Osteoblast (primary cell): ENCODE results near the gene NYNRIN. TPM values are rescaled to one million over a fixed set of nuclear protein-coding genes. Genes with fewer than 3 reads are reported as not detected.

Source experiments
- DNase-seq: peaks from one replicate; pipeline ENCODE4 v3.0.0; 2011; ENCODE audit warnings: low spot score, mixed read lengths; ENCODE audit not compliant: insufficient read length; ENCODE audit errors: missing footprints
- H2AFZ ChIP-seq: 2 replicates; pipeline ENCODE4 v1.6.0; 2011; ENCODE audit warnings: mild to moderate bottlenecking, low read length
- H3K27ac ChIP-seq: 2 replicates; pipeline ENCODE4 v1.5.1; 2011; ENCODE audit warnings: mild to moderate bottlenecking, low read depth, low read length, moderate library complexity
- H3K27me3 ChIP-seq: 2 replicates; pipeline ENCODE4 v1.6.0; 2012; ENCODE audit warnings: mild to moderate bottlenecking, control low read depth, inconsistent platforms, low read length, moderate library complexity; ENCODE audit not compliant: insufficient read depth
- H3K36me3 ChIP-seq: 2 replicates; pipeline ENCODE4 v1.5.1; 2011; ENCODE audit warnings: mild to moderate bottlenecking, low read length, control low read depth, moderate library complexity; ENCODE audit not compliant: insufficient read depth
- H3K4me1 ChIP-seq: 2 replicates; pipeline ENCODE4 v1.5.1; 2011; ENCODE audit warnings: mild to moderate bottlenecking, low read length, control low read depth, moderate library complexity; ENCODE audit not compliant: insufficient read depth
- H3K4me2 ChIP-seq: 2 replicates; pipeline ENCODE4 v1.6.0; 2011; ENCODE audit warnings: mild to moderate bottlenecking, low read length; ENCODE audit not compliant: insufficient read depth
- H3K4me3 ChIP-seq: fragments of 200-600 bp; sonication (generic); 3 replicates; pipeline ENCODE4 v1.5.1; 2012; ENCODE audit warnings: mild to moderate bottlenecking, low read length, inconsistent platforms; ENCODE audit not compliant: insufficient read depth
- H3K79me2 ChIP-seq: 2 replicates; pipeline ENCODE4 v1.6.0; 2012; ENCODE audit warnings: mild to moderate bottlenecking, low read length, control low read depth, inconsistent platforms; ENCODE audit not compliant: insufficient read depth
- H3K9me3 ChIP-seq: 2 replicates; pipeline ENCODE4 v1.5.1; 2011; ENCODE audit warnings: low read depth, low read length, control low read depth
- H4K20me1 ChIP-seq: 2 replicates; pipeline ENCODE4 v1.6.0; 2012; ENCODE audit warnings: mild to moderate bottlenecking, low read length, control low read depth; ENCODE audit not compliant: insufficient read depth
- total RNA-seq: library from RNA; depleted of rRNA; stranded (reverse); fragments of >200 nt; gene quantifications from 2 replicates; pipeline ENCODE4 v1.2.3, GENCODE V29; 2012
- TF ChIP-seq, protein P1 (sequence below): IDR thresholded peaks from 2 replicates; pipeline ENCODE4 v1.5.1; 2011; ENCODE audit warnings: mild to moderate bottlenecking, low read depth, low read length, moderate library complexity; ENCODE audit errors: extremely low read depth

Gene NYNRIN
- total RNA-seq, 1 donor, result 7.2 TPM

DNA sequence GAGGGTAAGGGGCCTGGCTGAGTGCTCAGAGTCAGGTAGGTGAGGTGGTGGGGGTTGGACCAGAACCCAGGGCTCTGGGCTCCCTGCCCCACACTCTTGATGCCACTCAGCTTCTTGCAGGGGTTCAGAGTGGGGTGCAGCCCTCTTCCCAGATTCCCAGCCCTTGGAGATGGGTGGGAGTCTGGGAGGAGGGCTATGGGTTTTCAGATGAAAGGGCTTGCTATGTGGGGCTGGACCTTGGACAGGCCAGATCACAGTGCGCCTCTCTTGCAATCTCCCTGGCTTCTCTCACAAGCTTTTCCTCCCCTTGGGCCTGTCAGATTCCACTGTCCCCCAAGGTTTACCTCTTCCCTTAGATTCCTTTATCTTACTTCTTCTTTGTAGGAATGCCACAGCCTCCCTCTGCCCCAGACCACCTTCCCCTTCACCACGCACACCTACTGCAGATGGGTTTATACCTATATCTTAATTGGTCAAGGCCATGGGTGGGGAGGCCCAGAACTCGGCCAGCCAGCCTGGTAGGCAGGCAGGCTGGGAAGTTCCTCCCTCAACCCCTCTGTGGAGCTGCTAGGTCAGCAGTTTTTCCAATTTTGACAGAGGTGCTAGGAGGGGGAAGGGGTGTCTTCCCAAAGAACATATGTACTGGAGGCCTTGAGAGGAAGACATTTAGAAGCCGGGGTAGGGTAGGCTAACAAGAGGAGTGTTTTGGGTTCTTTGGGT, 1.4 kb downstream of the NYNRIN start:
- H3K79me2 ChIP-seq, result no peaks in the 10 kb centered on the region
- TF ChIP-seq, protein P1, sequence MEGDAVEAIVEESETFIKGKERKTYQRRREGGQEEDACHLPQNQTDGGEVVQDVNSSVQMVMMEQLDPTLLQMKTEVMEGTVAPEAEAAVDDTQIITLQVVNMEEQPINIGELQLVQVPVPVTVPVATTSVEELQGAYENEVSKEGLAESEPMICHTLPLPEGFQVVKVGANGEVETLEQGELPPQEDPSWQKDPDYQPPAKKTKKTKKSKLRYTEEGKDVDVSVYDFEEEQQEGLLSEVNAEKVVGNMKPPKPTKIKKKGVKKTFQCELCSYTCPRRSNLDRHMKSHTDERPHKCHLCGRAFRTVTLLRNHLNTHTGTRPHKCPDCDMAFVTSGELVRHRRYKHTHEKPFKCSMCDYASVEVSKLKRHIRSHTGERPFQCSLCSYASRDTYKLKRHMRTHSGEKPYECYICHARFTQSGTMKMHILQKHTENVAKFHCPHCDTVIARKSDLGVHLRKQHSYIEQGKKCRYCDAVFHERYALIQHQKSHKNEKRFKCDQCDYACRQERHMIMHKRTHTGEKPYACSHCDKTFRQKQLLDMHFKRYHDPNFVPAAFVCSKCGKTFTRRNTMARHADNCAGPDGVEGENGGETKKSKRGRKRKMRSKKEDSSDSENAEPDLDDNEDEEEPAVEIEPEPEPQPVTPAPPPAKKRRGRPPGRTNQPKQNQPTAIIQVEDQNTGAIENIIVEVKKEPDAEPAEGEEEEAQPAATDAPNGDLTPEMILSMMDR, result no peak
- H4K20me1 ChIP-seq, result no peaks in the 10 kb centered on the region
- H3K27ac ChIP-seq, result no peak overlapping the region
- peaks cover 17% of the 10 kb centered on the region for H3K4me1 ChIP-seq
- H3K4me2 ChIP-seq, result peak overlapping the region; percentile 85
- no peaks in the 10 kb centered on the region for H3K9me3 ChIP-seq
- peak overlapping the region; percentile 72 for H3K4me3 ChIP-seq
- no peaks in the 10 kb centered on the region for H3K27me3 ChIP-seq
- H2AFZ ChIP-seq, result no peak overlapping the region
- no peak for DNase-seq
- H3K36me3 ChIP-seq, result no peaks in the 10 kb centered on the region

GRCh38 chr14:24401810-24402702, 3.3 kb downstream of the NYNRIN start:
- no peaks in the 10 kb centered on the region for H3K9me3 ChIP-seq
- TF ChIP-seq, protein P1, result no peak
- DNase-seq, result no peak
- peaks cover 14% of the 10 kb centered on the region for H3K4me1 ChIP-seq
- H3K4me2 ChIP-seq, result no peak overlapping the region
- H3K4me3 ChIP-seq, result no peak overlapping the region
- no peaks in the 10 kb centered on the region for H3K36me3 ChIP-seq
- H4K20me1 ChIP-seq, result no peaks in the 10 kb centered on the region
- H3K27ac ChIP-seq, result no peak overlapping the region
- H3K79me2 ChIP-seq, result no peaks in the 10 kb centered on the region
- no peak overlapping the region for H2AFZ ChIP-seq
- H3K27me3 ChIP-seq, result no peaks in the 10 kb centered on the region

- Histone ChIP-seq H3K4me2 (peak overlapping the region; percentile 1), H4K20me1 (no peaks in the 10 kb centered on the region), H3K4me3 (no peak overlapping the region), H2AFZ (no peak overlapping the region), H3K36me3 (no peaks in the 10 kb centered on the region), H3K4me1 (peaks cover 14% of the 10 kb centered on the region), H3K27ac (no peak overlapping the region), H3K9me3 (no peaks in the 10 kb centered on the region), H3K27me3 (no peaks in the 10 kb centered on the region), H3K79me2 (no peaks in the 10 kb centered on the region)
- no peak for DNase-seq
- TF ChIP-seq, protein P1, result no peak
These were observed 4.6 kb downstream of the NYNRIN start for GRCh38 chr14:24403294-24403998.

GRCh38 chr14:24404814-24405213, 6.0 kb downstream of the NYNRIN start:
- Histone ChIP-seq H3K9me3 (no peaks in the 10 kb centered on the region), H3K79me2 (no peaks in the 10 kb centered on the region), H3K27ac (no peak overlapping the region), H3K36me3 (no peaks in the 10 kb centered on the region), H3K27me3 (no peaks in the 10 kb centered on the region), H3K4me3 (no peak overlapping the region), H3K4me2 (no peak overlapping the region), H2AFZ (no peak overlapping the region), H3K4me1 (peaks cover 8% of the 10 kb centered on the region), H4K20me1 (no peaks in the 10 kb centered on the region)
- no peak for DNase-seq
- TF ChIP-seq, protein P1, result no peak
